Skeletal muscle cell (primary cell): ENCODE measurements around the gene PANX2.
"Not testable (repeated sequence)": the region's sequence is repeated elsewhere in the genome, so short reads cannot be mapped to it uniquely, and the experiment has no call there.

ENCODE experiments used
- DNase-seq: peaks from one replicate; pipeline ENCODE4 v3.0.0-alpha.2; 2010; ENCODE audit warnings: low read depth
- H3K4me3 ChIP-seq: 2 replicates; pipeline ENCODE4 v1.5.1; 2011; ENCODE audit warnings: low read depth, mild to moderate bottlenecking, control low read depth, low read length, moderate library complexity

PANX2 gene

DNA sequence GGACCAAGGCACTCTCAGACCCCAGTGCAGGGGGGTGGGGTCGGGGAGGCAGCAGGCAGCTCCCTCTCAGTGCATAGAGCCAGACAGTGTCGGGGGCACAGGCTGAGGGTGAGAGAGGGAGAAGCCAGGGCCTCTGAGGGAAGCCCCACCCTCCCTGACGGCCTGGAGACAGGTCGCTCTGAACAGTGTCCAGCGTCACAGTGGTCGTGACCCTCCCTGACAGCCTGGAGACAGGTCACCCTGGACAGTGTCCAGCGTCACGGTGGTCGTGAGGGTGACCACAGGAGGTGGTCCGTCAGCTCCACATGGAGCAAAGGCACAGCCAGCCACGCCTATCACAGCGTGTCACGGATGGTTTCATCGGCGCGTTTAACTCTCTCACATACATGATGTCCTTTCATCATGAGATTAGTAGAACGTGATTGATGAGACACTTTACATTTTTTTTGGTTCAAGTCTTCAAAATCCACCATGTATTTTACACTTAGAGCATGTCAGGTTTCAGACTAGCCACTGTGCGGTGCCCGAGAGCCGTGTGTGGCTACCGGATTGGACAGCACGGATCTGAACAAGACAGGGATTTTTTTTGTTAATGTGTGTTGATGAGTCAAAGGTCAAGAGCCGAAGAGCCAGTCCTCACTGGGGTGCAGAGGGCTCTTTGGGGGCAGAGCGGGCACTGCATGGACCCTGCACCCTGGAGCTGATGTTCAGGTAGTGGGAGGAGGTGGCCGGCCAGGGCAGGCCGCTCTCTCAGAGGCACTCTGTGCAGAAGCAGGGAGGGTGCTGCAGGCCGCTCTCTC, 23.9 kb upstream of the PANX2 start:
- peak; percentile 36 for DNase-seq

DNA sequence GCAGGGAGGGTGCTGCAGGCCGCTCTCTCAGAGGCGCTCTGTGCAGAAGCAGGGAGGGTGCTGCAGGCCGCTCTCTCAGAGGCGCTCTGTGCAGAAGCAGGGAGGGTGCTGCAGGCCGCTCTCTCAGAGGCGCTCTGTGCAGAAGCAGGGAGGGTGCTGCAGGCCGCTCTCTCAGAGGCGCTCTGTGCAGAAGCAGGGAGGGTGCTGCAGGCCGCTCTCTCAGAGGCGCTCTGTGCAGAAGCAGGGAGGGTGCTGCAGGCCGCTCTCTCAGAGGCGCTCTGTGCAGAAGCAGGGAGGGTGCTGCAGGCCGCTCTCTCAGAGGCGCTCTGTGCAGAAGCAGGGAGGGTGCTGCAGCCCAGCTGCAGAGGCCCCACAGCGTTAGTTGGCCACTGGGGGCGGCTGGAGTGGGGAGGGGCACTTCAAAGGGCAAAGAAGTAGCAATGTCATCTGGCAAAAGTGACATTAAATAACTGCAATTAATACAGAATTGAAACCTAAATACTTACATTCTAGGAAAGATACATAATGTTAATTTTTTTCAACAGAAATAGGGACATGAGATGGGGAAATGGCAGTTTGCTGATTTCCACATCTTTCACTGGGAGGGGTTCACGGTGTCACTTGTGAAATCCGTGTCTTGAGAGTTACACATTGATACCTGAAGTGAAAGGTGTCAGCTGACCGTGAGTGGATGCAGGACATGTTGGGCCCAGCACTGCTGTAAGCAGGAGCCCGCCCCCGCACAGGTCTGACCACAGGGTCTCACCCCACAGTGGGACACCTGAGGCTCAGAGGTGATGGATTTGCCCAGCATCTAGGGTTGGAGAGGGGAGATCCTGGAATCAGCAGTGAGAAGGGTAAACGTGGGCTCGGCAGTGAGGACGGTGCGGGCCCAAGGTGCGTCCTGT, 23.0 kb upstream of the PANX2 start:
- H3K4me3 ChIP-seq, DNase-seq: not testable (repeated sequence)

More for the DNA sequence above, 23.9 kb upstream of the PANX2 start:
- H3K4me3 ChIP-seq = no peak overlapping the region

DNA sequence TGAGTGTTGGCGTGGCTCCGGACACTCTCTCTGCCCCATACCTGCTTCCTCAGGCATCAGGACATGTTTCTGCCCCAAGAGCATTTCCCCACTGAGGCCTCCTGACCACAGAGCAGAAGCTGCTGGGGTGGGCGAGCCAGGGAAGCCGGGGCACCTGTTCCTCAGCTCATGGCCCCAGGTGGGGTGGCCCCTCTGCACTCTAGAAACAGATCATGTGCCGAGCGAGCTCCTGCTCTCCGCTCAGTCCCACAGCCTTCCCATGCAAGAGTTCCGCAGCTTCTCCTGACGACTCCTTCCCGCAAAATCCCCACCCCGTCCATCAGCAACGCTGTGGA, 22.4 kb upstream of the PANX2 start:
- no peak for DNase-seq
- no peak overlapping the region for H3K4me3 ChIP-seq

DNA sequence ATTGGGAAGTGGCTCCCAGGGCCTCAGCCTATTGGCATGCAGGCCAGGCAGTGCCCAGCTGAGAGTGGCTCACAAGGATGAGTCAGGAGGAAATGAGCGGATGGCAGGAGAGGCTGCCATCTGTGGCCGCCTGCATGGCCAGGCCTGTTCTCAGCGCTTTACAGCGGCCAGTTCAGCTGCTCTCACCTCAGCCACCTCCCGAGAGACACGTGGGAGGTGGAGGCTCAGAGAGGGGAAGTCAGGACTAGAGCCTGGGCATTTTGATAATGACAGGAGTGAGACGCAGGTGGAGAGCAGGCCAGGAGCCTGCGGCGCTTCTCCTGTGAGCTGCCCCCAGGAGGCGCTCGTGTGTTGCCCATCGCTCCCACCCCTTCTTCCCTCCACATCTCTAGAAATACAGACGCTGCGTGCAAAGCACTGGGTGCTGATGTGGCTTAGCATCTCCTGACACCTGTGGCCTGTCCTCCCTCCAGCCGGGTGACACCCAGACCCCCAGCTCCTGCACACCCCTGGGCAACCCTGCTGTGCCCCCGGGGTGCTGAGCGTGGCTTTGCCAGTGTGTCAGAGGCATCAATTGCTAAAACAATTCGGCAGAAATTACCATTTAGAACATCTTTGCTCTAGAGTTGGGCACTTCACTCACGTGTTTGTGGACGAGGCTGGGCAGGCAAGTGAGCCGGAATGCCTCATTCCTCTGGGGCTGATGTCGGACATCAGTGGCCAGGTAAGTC, 21.4 kb upstream of the PANX2 start:
- no peak overlapping the region for H3K4me3 ChIP-seq
- DNase-seq = no peak

DNA sequence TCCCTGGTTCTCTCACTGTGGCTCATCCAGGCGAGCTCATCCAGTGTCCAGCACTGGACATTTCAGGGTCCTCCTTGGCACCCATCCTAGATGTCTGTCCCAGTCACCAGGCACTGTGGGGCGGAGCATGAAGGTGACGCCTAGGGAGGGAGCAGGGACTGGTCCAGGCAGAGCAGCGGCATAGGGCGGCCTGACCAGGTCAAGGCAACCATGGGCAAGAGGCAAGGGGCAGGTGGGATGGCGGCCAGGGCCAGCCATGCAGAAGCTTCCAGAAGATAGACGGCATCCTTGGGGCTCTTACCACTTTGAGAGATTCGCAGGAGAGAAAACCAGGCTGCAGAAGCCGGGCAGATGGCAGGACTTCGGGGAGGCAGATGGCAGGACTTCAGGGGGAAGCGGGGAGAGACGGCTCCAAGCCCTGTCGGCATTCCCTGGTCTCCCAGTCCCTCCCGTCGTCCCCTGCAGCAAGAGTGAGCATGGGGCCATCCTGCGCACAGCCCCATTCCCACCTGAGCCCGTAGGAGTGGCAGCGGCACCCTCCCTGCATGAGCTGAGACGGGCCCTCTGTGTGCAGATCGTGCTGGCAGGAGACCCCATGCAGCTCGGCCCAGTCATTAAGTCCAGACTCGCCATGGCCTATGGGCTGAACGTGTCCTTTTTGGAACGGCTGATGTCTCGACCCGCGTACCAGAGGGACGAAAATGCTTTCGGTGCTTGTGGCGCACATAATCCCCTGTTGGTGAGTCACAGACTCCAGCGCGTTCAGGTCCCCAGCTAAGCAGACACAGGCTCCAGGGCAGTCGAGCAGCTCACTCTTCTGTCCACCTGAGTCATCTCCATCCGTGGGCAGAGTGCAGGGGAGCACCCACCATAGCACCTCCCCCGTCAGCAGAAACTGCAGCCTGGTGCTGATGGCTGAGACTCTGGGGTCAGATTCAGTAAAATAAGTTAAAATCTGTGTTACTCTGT, 20.1 kb upstream of the PANX2 start:
- no peak for DNase-seq
- H3K4me3 ChIP-seq = no peak overlapping the region

DNA sequence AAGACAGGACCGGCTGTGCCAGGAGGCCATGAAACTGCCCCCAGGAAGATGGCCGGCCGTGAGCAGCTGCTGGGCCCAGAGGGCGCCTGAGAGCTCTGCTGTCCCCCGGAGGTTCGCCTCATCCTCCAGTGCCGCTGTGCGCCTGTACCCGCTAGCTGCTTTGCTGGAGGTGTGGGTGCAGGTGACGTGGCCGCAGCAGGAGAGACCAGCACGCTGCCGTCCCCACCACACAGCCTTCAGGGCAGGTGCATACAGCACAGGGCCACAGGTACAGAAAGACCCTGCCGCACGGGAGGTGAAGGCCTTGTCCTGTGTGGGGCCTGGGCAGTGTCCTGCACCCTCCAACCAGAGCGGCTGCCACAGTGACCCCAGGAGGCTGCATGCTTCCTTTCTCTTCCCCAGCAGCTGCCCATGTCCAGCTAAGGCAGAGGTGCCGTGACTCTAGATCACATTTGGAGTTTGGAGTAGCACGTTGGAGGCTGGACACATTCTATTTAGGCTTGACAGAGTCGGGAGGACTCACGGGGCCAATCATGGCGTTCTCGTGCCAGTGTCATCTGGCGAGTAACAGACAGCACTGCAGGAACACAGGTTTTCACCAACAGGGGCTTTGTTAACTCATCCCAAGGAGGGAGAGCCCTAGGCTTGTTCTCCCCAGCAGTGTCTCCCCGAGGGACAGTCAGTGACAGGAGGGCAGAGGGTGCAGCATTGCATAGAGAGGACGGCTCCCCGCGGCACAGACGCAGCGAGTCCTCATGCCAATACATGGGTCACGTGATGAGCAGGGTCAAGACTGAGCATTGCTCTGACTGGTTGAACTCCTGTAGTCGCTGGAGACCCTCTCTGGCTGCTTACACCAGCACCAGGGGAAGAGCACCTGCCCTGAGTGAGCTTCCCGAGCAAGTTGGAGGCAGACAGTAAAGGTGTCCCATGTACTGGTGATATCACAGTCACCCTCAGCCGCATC, 18.7 kb upstream of the PANX2 start:
- DNase-seq = no peak
- no peak overlapping the region for H3K4me3 ChIP-seq

DNA sequence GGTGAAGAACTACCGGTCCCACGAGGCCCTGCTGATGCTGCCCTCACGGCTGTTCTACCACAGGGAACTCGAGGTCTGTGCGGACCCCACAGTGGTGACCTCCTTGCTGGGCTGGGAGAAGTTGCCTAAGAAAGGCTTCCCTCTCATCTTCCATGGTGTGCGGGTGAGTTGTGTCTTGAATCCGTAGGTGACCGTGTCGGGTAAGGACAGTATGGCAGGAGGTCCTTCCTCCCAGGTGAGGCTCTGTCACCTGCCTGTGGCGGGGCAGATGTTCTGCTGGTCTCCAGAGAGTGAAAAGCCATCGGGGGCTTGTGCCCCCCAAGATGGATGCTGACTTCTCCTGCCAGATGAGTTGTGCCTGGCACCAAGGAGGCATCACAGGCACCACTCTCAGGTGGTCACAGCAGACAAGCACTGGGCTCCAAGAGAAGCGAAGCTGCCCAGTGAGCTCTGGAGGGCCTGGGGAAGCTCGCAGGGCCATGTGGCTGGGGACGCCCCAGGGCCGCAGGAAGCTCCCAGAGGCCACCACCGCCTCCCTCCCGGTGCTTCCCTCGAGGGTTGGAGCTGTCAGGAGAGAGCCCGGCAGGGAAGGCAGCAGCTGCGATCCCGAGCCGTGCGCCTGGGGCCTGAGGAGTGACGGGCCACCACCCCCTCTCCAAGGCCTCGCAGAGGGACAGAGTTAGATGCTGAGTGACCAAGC, 17.3 kb upstream of the PANX2 start:
- no peak for DNase-seq
- no peak overlapping the region for H3K4me3 ChIP-seq

DNA sequence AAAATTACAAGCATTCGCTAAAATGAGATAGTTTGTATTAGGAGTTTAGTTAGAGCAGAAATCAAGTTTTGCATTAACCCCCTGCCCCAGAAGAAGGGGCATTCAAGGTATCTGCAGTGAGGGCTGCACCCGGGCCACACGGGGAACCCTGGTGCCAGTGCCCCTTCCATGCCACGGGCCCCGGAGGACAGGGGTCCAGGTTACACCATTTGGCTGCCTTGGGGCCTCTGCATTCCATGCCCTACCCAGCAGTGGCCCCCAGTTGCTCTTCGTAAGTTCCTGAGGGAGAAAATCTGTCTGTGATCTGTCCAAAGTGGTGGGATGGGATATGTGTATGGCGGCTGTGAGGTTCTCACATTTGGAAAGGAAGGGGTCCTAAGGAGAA, 16.8 kb upstream of the PANX2 start:
- no peak for DNase-seq
- H3K4me3 ChIP-seq = no peak overlapping the region

DNA sequence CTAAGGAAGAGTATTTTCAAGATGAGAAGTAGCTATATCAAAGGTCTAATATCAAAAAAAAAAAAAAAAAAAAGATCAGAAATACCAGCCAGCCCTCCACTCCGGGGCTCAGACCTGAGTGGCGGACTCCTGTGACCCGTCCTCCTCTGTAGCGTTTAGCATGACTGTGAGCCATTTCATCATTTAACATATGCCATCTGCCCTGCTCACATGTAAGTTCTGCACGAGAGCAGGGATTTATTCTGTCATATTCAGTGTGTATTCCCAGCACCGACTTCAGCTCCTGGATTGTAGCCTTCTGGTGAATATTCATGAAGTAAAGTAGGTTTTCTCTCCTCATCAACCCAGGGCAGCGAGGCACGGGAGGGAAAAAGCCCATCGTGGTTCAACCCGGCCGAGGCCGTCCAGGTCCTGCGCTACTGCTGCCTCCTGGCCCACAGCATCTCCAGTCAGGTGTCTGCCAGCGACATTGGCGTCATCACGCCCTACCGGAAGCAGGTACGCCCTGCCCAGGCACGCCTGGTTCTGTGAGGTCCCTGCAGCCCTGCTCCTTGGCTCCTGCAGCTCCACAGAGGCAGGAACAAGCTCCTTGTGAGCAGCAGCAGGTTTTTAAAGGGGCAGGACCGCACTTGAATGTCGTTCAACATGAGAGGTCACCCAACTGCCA, 12.7 kb upstream of the PANX2 start:
- H3K4me3 ChIP-seq = no peak overlapping the region
- no peak for DNase-seq

DNA sequence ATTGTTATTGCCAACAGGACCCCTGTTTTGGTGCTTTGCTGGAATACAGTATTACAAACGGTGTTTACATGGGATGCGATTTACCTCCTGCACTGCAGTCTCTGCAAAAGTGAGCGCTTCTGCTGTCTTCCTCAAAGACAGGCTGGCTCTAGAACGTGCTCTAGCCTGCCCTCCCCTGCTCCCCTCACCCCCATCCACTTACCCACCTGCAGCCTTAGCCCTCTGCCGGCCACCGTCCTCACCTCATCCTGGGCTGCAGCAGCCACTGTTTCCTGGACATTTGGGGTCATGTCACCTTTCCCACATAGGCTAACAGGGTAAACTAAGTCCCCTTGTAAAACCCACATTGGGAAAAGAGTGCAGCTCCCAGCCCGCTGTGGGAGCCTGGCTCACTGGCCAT, 9.6 kb upstream of the PANX2 start:
- H3K4me3 ChIP-seq = no peak overlapping the region
- no peak for DNase-seq

DNA sequence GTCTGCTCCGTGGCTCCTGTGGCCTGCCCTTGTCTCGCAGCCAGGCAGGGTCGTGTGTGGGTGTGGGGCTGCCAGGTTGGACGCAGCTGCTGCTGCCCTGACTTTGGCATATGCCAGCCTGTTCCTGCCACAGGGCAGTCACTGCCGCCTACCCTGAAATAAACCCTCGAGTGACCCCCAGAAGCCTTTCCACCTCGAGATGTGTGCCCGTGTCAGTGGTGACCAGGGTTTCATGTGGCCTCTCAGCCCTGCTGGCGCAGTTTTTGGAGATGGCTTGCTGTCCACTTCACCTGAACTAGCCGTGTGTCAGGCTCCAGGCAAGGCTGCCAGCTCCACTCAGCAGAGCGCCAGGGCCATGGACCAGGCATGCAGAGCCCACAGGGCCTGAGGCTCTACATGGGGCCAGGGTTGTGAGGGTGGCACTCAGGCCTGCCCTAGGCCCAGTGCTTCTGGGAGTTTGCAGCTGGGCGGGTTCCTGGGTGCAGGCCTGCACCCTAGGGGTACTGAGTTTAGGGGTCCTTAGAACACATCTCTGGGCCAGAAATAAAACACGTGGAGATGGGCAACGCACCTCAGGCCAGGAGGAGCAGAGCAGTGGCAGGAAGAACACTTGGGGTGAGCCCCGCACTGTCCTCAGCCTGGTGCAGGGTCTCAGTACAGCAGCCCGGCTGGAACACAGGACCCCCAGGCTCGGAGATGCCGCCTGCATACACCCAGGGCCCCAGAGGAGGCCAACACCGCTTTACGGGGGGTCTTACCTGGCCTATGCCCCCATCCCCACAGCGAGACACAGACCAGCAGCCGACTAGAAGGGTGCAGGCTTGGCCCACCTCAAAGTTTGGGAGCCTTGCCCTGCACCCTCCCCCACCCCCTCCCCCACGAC, 8.8 kb upstream of the PANX2 start:
- H3K4me3 ChIP-seq = no peak overlapping the region
- DNase-seq = no peak

DNA sequence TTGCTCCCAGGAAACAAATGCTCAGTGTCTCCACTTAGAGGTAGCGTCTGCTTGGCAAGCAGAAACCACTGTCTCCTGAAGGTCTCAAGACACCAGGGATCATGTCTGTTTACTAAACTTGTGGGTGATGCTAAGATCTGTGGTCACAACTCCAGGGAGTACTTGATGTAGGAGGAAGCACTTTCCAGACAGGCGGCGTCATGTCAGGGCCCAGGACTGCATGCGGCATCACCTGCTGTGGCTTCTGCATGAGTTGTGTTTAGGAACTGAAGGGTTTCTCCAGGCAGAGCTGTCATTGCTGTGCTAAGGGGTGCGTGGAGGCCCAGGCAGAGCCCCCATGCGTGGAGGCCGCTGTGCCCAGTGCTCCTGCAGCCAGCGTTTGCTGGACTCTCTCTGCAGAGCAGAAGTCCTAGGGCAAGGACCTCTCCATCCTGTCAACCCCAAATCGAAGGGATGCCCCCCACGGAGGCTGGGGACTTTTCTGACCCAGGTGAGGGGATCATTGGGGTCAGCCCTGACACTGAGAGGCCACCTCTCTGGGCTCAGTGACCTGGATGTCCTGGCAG, 8.1 kb upstream of the PANX2 start:
- DNase-seq = no peak
- no peak overlapping the region for H3K4me3 ChIP-seq

DNA sequence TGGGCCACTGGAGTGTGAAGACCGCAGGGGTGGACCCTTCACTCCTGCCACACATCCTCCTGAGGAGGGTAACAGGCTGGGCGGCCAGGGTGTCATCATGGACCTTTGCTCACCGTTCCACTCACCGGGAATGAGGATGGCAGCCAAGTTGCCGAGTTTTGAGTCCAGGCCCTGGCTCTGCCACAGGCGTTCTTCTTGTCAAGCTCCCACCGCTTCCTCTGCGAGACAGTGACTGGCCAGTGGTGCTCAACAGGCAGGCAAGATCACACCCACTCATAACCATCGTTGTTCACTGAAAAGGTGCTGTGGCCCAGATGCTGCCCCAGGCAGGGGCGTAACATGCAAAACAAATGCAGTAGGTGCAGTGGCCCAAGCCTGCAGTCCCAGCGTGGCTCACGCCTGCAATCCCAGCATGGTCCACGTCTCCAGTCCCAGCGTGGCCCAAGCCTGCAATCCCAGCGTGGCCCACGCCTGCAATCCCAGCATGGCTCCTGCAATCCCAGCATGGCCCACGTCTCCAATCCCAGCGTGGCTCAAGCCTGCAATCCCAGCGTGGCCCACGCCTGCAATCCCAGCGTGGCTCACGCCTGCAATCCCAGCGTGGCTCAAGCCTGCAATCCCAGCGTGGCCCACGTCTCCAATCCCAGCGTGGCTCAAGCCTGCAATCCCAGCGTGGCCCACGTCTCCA, 5.0 kb upstream of the PANX2 start:
- DNase-seq = no peak
- H3K4me3 ChIP-seq = no peak overlapping the region

DNA sequence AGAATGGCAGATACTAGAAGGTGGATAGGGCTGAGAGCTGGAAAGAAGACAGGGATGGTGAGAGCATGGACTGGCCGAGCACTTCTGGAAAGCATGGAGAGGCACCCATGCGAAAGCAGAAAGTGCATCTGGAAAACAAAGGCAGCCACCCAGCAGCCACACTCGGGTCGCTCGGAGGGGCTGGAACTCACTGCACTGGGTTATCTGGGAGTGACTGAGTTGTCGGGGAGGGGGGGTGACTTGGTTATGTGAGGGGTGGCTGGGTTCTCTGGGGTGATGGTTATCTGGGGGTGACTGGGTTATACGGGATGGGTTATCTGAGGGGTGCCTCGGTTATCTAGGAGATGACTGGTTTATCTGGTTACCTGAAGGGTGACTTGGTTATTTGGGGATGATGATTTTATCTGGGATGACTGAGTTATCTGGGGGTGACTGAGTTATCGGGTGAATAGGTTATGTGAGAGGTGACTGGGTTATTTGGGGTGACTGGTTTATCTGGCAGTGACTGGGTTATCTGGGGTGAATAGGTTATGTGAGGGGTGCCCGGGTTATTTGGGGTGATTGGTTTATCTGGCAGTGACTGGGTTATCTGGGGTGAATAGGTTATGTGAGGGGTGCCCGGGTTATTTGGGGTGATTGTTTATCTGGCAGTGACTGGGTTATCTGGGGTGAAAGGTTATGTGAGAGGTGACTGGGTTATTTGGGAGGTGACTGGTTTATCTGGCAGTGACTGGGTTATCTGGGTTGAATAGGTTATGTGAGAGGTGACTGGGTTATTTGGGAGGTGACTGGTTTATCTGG, 2.6 kb upstream of the PANX2 start:
- no peak for DNase-seq
- H3K4me3 ChIP-seq = no peak overlapping the region
